C4-2B (cell line): Measurements from ENCODE around the gene ELL2.

Experiments
- H3K27ac ChIP-seq: fragments of 450-650 bp; 2 replicates; pipeline ENCODE4 v1.5.1; 2017
- CTCF ChIP-seq: fragments of 450-650 bp; conservative IDR thresholded peaks from 2 replicates; pipeline ENCODE4 v1.5.1; 2017; ENCODE audit warnings: mild to moderate bottlenecking
- ZFX ChIP-seq: fragments of 450-650 bp; IDR thresholded peaks from 2 replicates; pipeline ENCODE4 v1.6.1; 2017

Gene ELL2

GRCh38 chr5:95988877-95989276 is 27.2 kb upstream of the ELL2 start:
- H3K27ac ChIP-seq = no peak overlapping the region
- no peak for TF ChIP-seq ZFX
- no peak for TF ChIP-seq CTCF

GRCh38 chr5:95988094-95988493 is 26.4 kb upstream of the ELL2 start:
- H3K27ac ChIP-seq = peak overlapping the region; percentile 34; the same call in 1 of the 2 replicates
- TF ChIP-seq CTCF (no peak), ZFX (no peak)

DNA sequence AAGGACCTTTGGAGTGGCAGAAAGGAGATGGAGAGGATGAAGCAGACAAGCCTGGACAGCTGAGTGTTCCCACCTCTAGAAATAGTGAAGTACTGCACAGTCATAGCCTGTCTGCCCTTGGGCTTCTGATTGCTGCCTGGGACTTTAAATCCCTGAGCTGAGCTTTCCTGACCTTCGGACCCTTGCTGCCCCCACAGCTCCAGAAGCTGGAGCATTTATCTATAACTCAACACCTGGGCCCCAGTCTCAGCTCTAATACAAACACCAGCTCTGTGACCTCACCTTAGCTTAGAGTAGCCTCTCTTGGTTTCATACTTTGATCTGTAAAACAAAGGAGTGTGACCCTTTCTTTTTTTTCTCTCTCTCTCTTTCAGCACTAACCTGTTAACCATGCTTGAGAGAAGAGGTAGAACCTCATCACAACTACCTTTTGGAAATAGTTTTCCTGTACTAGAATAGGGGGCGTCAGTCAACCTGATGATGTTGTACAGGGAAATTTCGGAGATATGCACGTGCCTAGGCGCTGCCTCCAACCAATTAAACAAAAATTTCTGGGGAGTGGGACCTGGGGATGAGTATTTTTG is 25.4 kb upstream of the ELL2 start:
- TF ChIP-seq CTCF = no peak
- TF ChIP-seq ZFX = no peak
- H3K27ac ChIP-seq = peak overlapping the region; percentile 67

DNA sequence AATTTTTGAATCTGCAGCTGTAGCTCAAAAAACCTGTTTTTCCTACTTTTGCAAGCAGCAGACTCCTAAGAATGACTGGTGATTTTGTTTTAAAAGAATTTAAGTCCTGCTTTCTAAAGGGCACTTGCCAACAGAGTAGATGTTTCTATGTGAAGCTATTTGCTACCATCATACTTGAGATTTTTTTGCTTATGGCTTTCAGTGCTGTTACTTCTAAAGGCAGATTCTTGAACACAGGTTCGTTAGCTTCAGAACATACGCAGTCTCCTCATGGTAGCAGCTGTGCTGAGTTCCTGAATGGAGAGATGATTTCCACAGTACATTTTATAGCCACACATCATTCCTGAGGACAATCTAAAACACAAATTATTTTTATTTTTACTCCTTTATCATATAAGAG is 24.4 kb upstream of the ELL2 start:
- TF ChIP-seq ZFX = no peak
- no peak for TF ChIP-seq CTCF
- no peak overlapping the region for H3K27ac ChIP-seq

- H3K27ac ChIP-seq = no peak overlapping the region
- TF ChIP-seq ZFX = no peak
- TF ChIP-seq CTCF = 0 out of 2 replicates have a peak, but pooled peaks have one; percentile 7
Observed at GRCh38 chr5:95985249-95985648, 23.6 kb upstream of the ELL2 start.

DNA sequence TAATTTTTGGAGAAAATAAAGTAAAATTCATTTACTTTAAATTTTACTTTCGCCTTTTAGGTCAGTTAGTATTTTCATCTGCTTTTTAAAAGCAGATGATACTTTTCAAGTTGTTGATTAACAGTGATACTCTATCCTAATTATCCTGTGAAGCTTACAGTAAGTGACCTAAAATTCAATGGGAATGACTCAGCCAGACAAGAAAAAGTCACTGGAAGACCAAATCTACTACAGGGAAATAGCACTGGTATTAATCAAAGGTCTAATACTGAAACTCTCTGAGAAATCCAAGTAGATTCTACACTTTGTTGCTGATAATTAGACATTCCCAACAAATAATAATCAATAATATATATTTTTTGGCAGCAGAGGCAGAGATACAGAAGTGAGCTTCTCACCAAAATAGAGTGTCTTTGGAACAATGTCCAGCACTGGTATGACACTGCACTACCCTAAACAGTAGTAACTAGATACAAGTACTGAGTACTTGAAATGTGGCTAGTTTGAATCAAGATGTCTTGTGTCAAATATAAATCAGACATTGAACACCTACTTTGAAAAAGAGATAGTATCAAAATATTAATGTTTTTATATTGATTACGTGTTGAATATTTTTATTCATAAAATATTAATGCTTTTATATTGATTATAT is 22.8 kb upstream of the ELL2 start:
- no peak overlapping the region for H3K27ac ChIP-seq
- TF ChIP-seq ZFX (no peak), CTCF (no peak)

- H3K27ac ChIP-seq = no peak overlapping the region
- TF ChIP-seq CTCF (no peak), ZFX (no peak)
Observed at GRCh38 chr5:95983509-95983908, 21.9 kb upstream of the ELL2 start.
